NCI-H2029 treated with DMSO at 0.1 percent for 48 hours (cell line): ENCODE data around the gene BCLAF1.
A peak's percentile ranks its signal among the peaks of the same experiment; 100 is the strongest.

Source experiments
- DNase-seq: peaks from one replicate; lab custom pipeline; 2025; lab: John Stamatoyannopoulos, UW

Gene BCLAF1, protein sequence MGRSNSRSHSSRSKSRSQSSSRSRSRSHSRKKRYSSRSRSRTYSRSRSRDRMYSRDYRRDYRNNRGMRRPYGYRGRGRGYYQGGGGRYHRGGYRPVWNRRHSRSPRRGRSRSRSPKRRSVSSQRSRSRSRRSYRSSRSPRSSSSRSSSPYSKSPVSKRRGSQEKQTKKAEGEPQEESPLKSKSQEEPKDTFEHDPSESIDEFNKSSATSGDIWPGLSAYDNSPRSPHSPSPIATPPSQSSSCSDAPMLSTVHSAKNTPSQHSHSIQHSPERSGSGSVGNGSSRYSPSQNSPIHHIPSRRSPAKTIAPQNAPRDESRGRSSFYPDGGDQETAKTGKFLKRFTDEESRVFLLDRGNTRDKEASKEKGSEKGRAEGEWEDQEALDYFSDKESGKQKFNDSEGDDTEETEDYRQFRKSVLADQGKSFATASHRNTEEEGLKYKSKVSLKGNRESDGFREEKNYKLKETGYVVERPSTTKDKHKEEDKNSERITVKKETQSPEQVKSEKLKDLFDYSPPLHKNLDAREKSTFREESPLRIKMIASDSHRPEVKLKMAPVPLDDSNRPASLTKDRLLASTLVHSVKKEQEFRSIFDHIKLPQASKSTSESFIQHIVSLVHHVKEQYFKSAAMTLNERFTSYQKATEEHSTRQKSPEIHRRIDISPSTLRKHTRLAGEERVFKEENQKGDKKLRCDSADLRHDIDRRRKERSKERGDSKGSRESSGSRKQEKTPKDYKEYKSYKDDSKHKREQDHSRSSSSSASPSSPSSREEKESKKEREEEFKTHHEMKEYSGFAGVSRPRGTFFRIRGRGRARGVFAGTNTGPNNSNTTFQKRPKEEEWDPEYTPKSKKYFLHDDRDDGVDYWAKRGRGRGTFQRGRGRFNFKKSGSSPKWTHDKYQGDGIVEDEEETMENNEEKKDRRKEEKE

DNA sequence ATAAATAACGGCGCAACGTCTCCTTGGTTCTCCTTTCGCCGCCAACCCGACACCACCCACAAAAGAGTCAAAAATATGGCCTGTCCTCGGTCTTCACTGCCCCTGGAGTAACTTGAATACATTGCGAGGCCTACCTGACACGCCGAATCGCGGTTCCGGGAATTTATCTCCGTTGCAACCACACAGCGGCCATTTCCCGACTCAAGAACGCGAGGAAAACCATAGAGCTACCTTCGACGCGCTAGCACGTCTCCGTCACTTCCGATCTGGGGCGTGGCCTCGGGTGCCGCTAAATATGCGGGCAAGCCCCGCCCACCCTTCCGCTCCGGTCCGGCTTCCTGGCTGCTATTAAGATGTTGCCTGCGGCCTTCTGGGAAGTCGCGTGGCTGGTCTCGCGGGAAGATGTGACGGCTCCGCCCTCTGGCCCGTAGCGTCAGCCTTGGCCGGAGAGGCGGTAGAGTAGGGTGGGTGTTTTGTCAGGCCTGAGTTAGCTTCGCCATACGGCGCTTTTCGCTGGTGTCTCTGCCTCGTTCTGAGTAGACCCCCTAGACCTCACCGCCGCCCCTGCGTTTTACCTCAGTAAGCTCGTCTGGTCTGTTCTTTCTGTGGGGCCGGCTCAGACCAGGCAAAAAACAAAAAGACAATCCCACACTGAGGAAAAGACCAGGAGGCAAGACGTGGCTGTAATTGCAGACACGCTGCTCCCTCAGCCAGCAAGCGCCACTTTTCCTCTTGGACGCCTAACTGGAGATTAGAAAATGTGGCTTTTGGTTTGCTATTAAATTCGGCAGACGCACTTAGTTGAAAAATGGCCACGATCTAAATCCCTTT, at the start of gene BCLAF1:
Gene BCLAF1 (minus strand): TSS at position 268 of the 831 bp plus-strand sequence. CDS start 9,980 bp downstream, outside the sequence.
- peak; percentile 65 for DNase-seq

- no peak for DNase-seq
Measured at GRCh38 chr6:136338486-136338885, 48.8 kb upstream of the BCLAF1 start.

DNA sequence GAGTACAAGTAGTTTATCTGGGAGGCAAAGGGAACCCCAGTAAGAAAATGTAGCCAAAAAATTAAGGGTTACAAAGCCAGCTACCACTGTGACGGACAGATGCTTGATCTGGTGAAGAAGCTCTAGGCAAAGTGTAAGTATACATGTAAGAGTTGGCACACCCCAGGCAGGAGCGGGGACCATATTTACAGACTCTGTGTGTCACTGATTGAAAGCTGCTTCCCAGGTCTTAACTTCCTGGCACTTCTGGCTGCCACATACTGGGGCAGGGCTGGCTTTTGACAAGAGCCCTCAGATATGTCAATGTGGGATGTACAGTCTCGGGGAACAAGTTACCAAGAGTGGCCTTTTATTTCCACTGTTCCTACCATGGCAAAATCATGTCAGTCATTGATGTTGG, 48.0 kb upstream of the BCLAF1 start:
- DNase-seq: no peak

DNA sequence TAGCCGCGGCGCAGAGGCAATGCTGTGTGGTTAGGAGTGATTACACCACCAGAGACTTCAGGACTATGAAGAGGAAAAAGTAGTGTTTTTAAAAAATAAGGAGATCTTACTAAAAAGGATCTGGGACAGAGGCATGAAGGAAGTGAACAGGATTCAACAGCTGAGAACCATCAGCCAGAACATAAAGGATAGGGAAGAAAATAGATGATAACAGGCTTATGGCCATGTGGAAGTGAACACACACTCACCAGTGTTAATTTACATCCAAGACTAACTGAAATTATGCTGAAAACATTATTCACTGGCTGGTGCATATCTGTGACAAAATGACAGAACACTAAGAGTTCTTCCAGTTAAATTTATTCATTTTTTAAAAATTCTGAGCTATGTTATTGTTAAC, 47.5 kb upstream of the BCLAF1 start:
- no peak for DNase-seq

GRCh38 chr6:136335736-136336363, 46.2 kb upstream of the BCLAF1 start:
- DNase-seq: no peak

DNA sequence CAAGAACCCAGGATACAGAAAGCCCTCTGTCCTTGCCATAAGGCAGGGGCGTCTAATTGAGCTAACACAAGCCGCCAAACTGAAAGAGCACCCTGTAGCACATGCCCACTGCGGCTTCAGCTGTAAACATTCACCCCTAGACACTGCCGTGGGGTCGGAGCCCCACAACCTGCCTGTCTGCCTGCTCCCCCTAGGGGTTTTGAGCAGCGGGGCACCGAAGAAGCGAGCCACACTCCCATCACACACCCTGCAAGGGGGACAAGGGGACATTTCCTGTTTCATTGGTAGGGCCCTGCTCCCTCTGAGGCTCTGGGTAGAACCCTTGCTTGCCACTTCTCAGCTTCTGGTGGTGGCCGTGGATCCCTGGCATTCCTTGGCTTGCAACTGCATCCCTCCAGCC, 45.2 kb upstream of the BCLAF1 start:
- no peak for DNase-seq

- DNase-seq: no peak
Measured at GRCh38 chr6:136334465-136334846, 44.8 kb upstream of the BCLAF1 start.

- no peak for DNase-seq
Measured at GRCh38 chr6:136333824-136334464, 44.3 kb upstream of the BCLAF1 start.

DNA sequence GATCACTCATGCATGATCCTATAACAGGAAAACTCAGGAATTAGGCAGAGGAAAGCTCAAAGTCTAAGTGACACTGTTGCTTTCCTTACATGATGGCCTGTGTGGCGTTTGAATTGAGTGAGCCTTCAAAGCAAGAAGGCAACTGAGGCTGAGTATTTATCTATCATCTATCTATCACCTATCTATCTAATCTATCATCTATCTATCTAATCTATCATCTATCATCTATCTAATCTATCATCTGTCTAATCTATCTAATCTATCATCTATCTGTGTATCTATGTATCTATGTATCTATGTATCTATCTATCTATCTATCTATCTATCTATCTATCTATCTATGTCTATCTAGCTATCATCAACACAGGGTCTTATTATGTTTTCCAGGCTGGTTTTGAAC, 41.8 kb upstream of the BCLAF1 start:
- DNase-seq: no peak

- no peak for DNase-seq
Measured at GRCh38 chr6:136330634-136331033, 41.0 kb upstream of the BCLAF1 start.

DNA sequence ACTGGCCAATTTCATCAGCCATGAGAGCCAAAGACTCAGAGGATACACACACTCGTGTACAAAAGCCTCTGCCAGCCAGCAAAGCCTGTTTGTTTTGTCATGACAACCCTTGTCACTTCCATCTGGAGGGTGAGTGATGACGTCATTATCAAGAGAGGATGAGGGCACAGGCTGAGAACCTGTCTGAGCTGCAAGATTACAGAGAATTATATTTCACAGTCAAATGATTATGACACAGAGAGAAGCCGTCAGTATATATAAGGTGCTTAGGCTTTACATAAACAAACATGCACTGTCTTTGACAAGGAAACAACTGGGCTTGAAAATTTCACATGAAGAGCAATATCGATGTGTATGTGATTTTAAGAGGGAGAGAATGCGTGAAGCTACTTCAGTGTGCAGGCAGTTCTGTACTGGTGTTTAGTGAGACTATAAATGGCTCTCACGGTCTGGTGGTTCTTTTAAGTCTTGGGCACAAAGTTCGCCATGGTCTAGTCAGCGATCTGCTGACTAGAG, 36.5 kb upstream of the BCLAF1 start:
- DNase-seq: peak; percentile 55

- no peak for DNase-seq
Measured at GRCh38 chr6:136324686-136325380, 35.2 kb upstream of the BCLAF1 start.

DNA sequence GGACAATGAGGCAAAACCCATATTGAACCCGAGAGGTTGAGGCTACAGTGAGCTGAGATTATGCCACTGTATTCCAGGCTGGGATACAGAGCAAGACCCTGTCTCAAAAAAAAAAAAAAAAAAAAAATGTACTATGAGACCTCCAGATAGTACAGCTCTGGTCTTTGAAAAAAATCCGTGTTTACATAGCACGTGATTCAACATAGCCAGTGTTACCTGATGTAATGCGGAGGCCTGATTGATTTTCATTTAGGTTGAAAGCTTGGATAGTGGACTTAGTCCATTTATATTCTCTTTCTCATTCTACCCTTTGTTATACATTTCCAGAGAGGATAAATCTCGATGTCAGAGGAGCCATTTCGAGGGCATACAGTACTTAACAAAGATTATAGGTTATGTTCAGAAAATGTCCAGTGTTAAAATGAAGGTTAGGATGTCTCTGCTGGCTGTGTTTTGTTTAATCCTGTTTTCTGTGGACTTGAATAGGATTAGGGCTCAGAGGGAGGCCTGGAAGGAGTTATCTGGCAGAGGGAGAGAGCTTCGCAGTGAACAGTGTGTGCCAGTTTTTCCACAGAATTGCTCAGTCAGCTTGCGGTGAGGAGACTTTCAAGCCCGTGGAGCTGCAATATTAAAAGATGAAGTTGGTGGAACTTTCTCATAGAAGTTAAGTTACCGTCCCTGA, 33.9 kb upstream of the BCLAF1 start:
- no peak for DNase-seq

DNA sequence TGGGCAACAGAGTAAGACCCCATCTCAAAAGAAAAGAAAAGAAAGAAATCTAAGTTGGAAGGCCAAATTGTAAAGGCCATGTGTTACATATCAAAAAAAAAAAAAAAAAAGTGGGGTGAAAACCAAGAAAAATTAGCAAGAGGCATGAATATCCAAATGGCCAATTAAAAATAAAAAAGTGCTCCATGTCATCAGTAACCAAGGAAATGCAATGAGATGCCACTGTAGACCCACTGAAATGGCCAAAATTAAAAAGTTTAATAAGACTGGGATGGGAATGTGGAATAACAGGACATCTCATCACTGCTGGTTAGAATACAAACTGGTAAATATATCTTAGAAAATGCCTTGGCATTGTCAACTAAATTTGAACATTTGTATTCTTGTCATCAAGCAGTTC, 30.1 kb upstream of the BCLAF1 start:
- no peak for DNase-seq

DNA sequence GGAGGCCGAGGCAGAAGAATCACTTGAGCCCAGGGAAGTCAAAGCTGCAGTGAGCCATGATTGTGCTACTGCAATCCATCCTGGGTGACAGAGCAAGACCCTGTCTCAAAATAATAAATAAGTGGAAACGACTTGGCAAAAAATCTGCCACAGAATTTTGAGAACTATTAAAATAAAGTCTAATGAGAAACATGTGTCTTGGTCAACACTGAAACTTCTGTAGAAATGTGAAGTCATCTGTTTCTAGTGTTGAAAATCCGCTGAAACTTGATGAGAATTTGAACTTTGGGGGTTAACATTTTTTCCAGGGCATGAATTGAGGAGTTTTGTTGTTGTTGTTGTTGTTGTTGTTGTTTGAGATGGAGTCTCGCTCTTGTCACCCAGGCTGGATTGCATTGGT, 29.0 kb upstream of the BCLAF1 start:
- DNase-seq: no peak

GRCh38 chr6:136317971-136318370, 28.3 kb upstream of the BCLAF1 start:
- no peak for DNase-seq

GRCh38 chr6:136317021-136317694, 27.5 kb upstream of the BCLAF1 start:
- DNase-seq: peak; percentile 5

DNA sequence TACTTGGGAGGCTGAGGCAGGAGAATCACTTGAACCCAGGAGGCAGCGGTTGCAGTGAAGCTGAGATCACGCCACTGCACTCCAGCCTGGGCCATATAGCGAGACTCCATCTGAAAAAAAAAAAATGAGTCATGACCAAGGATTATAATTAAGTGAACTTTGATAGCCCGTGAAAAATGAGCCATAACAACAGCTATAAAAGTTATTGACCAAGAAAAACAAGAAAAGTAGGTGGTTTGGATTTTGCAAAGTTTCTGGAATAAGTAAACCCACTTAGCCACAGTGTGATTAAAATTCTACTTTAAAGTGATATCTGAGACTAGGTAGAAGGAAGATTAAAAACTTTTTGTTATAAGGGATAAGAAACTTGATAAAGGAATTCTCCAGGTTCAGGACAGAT, 25.9 kb upstream of the BCLAF1 start:
- DNase-seq: no peak

GRCh38 chr6:136312975-136313374, 23.3 kb upstream of the BCLAF1 start:
- DNase-seq: no peak
